Measurements from ENCODE around the gene FBXO48. TPM values are rescaled to one million over a fixed set of nuclear protein-coding genes. Genes with fewer than 3 reads are reported as not detected.

The FBXO48 gene
- total RNA-seq, 1 experiment from 2014 or later, result 1.7 TPM

GRCh38 chr2:68501768-68502167 lies 34.7 kb upstream of the FBXO48 start:
- ChIA-PET CTCF (interaction anchor here (0.8 kb wide), 1 partner anchor 207 kb away, joined by 5 read pairs; no protein-coding TSS in a partner anchor), POLR2A (interaction anchor here (0.8 to 1.4 kb wide), 2 partner anchors 11 to 14 kb away, joined by 3 to 4 read pairs; no protein-coding TSS in a partner anchor)
- H3K4me3 Mint-ChIP-seq (ENCODE audit: unreplicated experiment), result no peak overlapping the region
- no peaks in the 10 kb centered on the region for H3K4me1 Mint-ChIP-seq (ENCODE audit: insufficient read depth, unreplicated experiment)
- H3K27ac Mint-ChIP-seq (ENCODE audit: low read depth, unreplicated experiment), result no peak overlapping the region
- H3K9me3 Mint-ChIP-seq (ENCODE audit: unreplicated experiment), result no peaks in the 10 kb centered on the region
- no peaks in the 10 kb centered on the region for H3K36me3 Mint-ChIP-seq (ENCODE audit: insufficient read depth, unreplicated experiment)
- BruUV-seq (replicated peaks), result no TSS peak
- no peaks in the 10 kb centered on the region for H3K27me3 Mint-ChIP-seq (ENCODE audit: insufficient read depth, unreplicated experiment)
- TF ChIP-seq, protein P1, sequence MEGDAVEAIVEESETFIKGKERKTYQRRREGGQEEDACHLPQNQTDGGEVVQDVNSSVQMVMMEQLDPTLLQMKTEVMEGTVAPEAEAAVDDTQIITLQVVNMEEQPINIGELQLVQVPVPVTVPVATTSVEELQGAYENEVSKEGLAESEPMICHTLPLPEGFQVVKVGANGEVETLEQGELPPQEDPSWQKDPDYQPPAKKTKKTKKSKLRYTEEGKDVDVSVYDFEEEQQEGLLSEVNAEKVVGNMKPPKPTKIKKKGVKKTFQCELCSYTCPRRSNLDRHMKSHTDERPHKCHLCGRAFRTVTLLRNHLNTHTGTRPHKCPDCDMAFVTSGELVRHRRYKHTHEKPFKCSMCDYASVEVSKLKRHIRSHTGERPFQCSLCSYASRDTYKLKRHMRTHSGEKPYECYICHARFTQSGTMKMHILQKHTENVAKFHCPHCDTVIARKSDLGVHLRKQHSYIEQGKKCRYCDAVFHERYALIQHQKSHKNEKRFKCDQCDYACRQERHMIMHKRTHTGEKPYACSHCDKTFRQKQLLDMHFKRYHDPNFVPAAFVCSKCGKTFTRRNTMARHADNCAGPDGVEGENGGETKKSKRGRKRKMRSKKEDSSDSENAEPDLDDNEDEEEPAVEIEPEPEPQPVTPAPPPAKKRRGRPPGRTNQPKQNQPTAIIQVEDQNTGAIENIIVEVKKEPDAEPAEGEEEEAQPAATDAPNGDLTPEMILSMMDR (IDR thresholded peaks at IDR 0.05; ENCODE audit: unreplicated experiment), result no peak
- no peak for DNase-seq (ENCODE audit: unreplicated experiment)
- intact Hi-C loops (cut with micrococcal nuclease), result no loop called here

- intact Hi-C loops (cut with micrococcal nuclease), result no loop called here
- Mint-ChIP-seq H3K9me3 (ENCODE audit: unreplicated experiment) (no peaks in the 10 kb centered on the region), H3K4me3 (ENCODE audit: unreplicated experiment) (no peak overlapping the region), H3K27me3 (ENCODE audit: insufficient read depth, unreplicated experiment) (no peaks in the 10 kb centered on the region), H3K27ac (ENCODE audit: low read depth, unreplicated experiment) (no peak overlapping the region), H3K4me1 (ENCODE audit: insufficient read depth, unreplicated experiment) (no peaks in the 10 kb centered on the region), H3K36me3 (ENCODE audit: insufficient read depth, unreplicated experiment) (peaks cover 3% of the 10 kb centered on the region)
- TF ChIP-seq, protein P1 (IDR thresholded peaks at IDR 0.05; ENCODE audit: unreplicated experiment), result no peak
- no peak for DNase-seq (ENCODE audit: unreplicated experiment)
- ChIA-PET POLR2A (no interaction called here), CTCF (interaction anchor here (1.1 kb wide), 1 partner anchor 12 kb away, joined by 4 read pairs; no protein-coding TSS in a partner anchor)
- BruUV-seq (replicated peaks), result no TSS peak
Measured at GRCh38 chr2:68500649-68501048, 33.6 kb upstream of the FBXO48 start.

DNA sequence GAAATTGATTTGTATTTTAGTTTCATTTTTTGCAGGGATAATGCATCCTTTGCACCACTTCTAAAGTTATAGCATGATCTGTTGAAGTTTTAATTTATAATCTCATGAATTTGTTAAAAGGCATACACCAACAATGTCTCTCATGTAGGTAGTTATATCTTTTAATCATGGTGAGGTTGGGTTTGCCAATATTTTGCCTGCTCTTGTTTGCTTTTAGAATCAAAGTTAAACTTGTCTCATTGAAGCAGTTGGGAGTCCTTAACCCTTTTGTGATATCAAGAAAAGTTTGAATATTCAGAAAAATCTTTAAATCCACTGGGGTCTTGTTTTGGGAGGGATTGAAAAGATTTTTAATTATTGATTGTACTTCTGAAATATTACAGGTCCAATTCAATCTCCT lies 32.0 kb upstream of the FBXO48 start:
- H3K9me3 Mint-ChIP-seq (ENCODE audit: unreplicated experiment), result no peaks in the 10 kb centered on the region
- BruUV-seq (replicated peaks), result no TSS peak
- intact Hi-C loops (cut with micrococcal nuclease), result no loop called here
- ChIA-PET CTCF (interaction anchor here (0.6 to 1.5 kb wide), 4 partner anchors 96 to 583 kb away, joined by 3 to 6 read pairs (median 3); no protein-coding TSS in a partner anchor), POLR2A (interaction anchor here (1.2 kb wide), 2 partner anchors 32 to 84 kb away, joined by 3 to 4 read pairs; partner anchors contain the start of genes APLF and FBXO48)
- TF ChIP-seq, protein P1 (IDR thresholded peaks at IDR 0.05; ENCODE audit: unreplicated experiment), result no peak
- H3K36me3 Mint-ChIP-seq (ENCODE audit: insufficient read depth, unreplicated experiment), result peaks cover 6% of the 10 kb centered on the region
- H3K27ac Mint-ChIP-seq (ENCODE audit: low read depth, unreplicated experiment), result no peak overlapping the region
- no peak for DNase-seq (ENCODE audit: unreplicated experiment)
- H3K4me1 Mint-ChIP-seq (ENCODE audit: insufficient read depth, unreplicated experiment), result no peaks in the 10 kb centered on the region
- no peak overlapping the region for H3K4me3 Mint-ChIP-seq (ENCODE audit: unreplicated experiment)
- no peaks in the 10 kb centered on the region for H3K27me3 Mint-ChIP-seq (ENCODE audit: insufficient read depth, unreplicated experiment)

DNA sequence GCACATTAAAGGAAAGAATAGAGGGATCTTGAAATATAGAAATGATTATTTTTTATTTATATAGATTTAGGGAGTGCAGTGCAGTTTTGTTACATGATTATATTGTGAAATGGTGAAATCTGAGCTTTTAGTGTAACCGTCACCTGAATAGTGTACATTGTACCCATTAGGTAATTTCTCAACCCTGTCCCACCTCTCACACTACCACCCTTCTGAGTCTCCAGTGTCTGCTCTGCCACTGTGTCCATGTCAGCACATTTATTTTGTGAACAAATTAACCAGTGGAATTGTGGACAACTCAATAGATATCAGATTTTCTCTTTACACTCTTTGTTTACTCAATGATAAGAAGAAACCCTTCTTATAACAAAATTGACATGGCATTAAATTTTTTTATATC lies 24.5 kb upstream of the FBXO48 start:
- POLR2A ChIA-PET, result interaction anchor here (0.7 kb wide), 1 partner anchor 173 kb away, joined by 3 read pairs; no protein-coding TSS in a partner anchor
- H3K4me3 Mint-ChIP-seq (ENCODE audit: unreplicated experiment), result no peak overlapping the region

More for the DNA sequence above, 24.5 kb upstream of the FBXO48 start:
- no peak overlapping the region for H3K27ac Mint-ChIP-seq (ENCODE audit: low read depth, unreplicated experiment)
- no peaks in the 10 kb centered on the region for H3K27me3 Mint-ChIP-seq (ENCODE audit: insufficient read depth, unreplicated experiment)
- H3K9me3 Mint-ChIP-seq (ENCODE audit: unreplicated experiment), result peaks cover 7% of the 10 kb centered on the region
- H3K4me1 Mint-ChIP-seq (ENCODE audit: insufficient read depth, unreplicated experiment), result peaks cover 6% of the 10 kb centered on the region
- peaks cover 6% of the 10 kb centered on the region for H3K36me3 Mint-ChIP-seq (ENCODE audit: insufficient read depth, unreplicated experiment)
- DNase-seq (ENCODE audit: unreplicated experiment), result no peak
- TF ChIP-seq, protein P1 (IDR thresholded peaks at IDR 0.05; ENCODE audit: unreplicated experiment), result no peak
- intact Hi-C loops (cut with micrococcal nuclease), result no loop called here
- no TSS peak for BruUV-seq (replicated peaks)
- CTCF ChIA-PET, result no interaction called here
